DOHH2 (cell line): ENCODE measurements around the gene ELK4.

Source experiments
- H3F3A ChIP-seq: fragments of 200-600 bp; sonication (generic), shearing (Covaris generic); 2 replicates; pipeline ENCODE4 v1.6.0; 2016; ENCODE audit warnings: antibody characterized with exemption, mild to moderate bottlenecking; ENCODE audit not compliant: control insufficient read depth, insufficient read depth
- H3K27ac ChIP-seq: fragments of 200-600 bp; sonication (generic); 2 replicates; pipeline ENCODE4 v1.5.1; 2014; ENCODE audit warnings: low read depth, mild to moderate bottlenecking, low read length, moderate library complexity
- H3K27me3 ChIP-seq: fragments of 200-600 bp; sonication (generic); 2 replicates; pipeline ENCODE4 v1.6.1; 2014; ENCODE audit warnings: mild to moderate bottlenecking, low read length, mixed read lengths; ENCODE audit not compliant: control insufficient read depth
- H3K36me3 ChIP-seq: fragments of 200-600 bp; sonication (generic); 2 replicates; pipeline ENCODE4 v1.6.1; 2014; ENCODE audit warnings: mild to moderate bottlenecking, low read length, moderate library complexity, mixed read lengths; ENCODE audit not compliant: control insufficient read depth
- H3K4me1 ChIP-seq: fragments of 200-600 bp; sonication (generic); 2 replicates; pipeline ENCODE4 v1.6.1; 2014; ENCODE audit warnings: mild to moderate bottlenecking, low read length, mixed read lengths; ENCODE audit not compliant: control insufficient read depth
- H3K4me2 ChIP-seq: fragments of 200-600 bp; sonication (generic); 2 replicates; pipeline ENCODE4 v1.6.0; 2014; ENCODE audit warnings: mild to moderate bottlenecking, low read length, moderate library complexity
- H3K4me3 ChIP-seq: fragments of 200-600 bp; sonication (generic); 2 replicates; pipeline ENCODE4 v1.5.1; 2014; ENCODE audit warnings: mild to moderate bottlenecking, low read length, mixed read lengths
- H3K79me2 ChIP-seq: fragments of 200-600 bp; sonication (generic); 2 replicates; pipeline ENCODE4 v1.6.1; 2014; ENCODE audit warnings: mild to moderate bottlenecking, low read length, mixed read lengths; ENCODE audit not compliant: control insufficient read depth
- H3K9me2 ChIP-seq: fragments of 200-600 bp; sonication (generic); replicated peaks from 2 replicates; pipeline ENCODE4 v1.6.1; 2014; ENCODE audit warnings: mild to moderate bottlenecking, low read length, mixed read lengths; ENCODE audit not compliant: control insufficient read depth
- H3K9me3 ChIP-seq: fragments of 200-600 bp; sonication (generic); 2 replicates; pipeline ENCODE4 v1.6.1; 2014; ENCODE audit warnings: antibody characterized with exemption, low read length, mixed read lengths; ENCODE audit not compliant: control insufficient read depth, insufficient read depth
- H4K20me1 ChIP-seq: fragments of 200-600 bp; sonication (generic); 2 replicates; pipeline ENCODE4 v1.6.0; 2014; ENCODE audit warnings: low read depth, mild to moderate bottlenecking, antibody characterized with exemption, low read length, moderate library complexity; ENCODE audit not compliant: control insufficient read depth, insufficient read depth
- EZH2phosphoT487 ChIP-seq: fragments of 200-600 bp; sonication (generic); IDR thresholded peaks from 2 replicates; pipeline ENCODE4 v1.6.1; 2017; ENCODE audit warnings: borderline replicate concordance, mild to moderate bottlenecking, antibody characterized with exemption, low read length, moderate library complexity, mixed read lengths
- TF ChIP-seq, protein P1 (sequence below): fragments of 200-600 bp; sonication (generic); IDR thresholded peaks from one replicate; pipeline ENCODE4 v1.5.1; 2014; ENCODE audit warnings: antibody characterized with exemption, mild to moderate bottlenecking, low read depth, low read length; ENCODE audit not compliant: poor library complexity, severe bottlenecking

The ELK4 gene

DNA sequence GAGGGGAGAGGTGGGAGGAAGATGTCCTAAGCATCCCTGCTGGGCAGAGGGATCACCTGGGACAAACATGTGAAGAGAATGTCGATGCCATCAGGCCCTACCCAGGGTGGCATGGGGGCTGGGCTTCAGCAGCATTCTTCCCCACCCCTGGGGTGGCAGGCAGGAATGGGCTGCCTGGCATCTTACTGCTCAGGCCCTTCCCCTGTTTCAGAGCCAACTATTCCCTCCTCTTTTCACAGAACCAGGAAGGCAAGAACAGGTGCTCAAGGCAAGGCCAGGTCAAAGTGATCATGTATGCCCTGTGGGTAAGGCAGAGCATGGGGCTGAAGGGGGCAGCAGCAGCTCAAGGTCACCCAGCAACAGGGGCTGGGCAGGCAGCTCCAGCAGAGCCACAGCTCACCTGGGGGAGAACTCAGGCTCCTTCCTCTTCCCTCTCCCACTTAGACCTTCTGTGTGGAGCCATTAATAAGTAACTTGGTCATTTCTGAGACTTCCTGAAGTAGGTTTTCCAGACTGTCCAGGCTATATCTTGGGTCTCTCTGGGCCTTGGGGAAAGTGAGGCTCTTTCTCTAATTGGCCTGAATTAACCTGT, 56.4 kb downstream of the ELK4 start:
- no peaks in the 10 kb centered on the region for H3K4me1 ChIP-seq
- peaks cover 35% of the 10 kb centered on the region for H3K27me3 ChIP-seq
- H4K20me1 ChIP-seq = no peaks in the 10 kb centered on the region
- H3K27ac ChIP-seq = no peak overlapping the region
- no peak overlapping the region for H3K4me3 ChIP-seq
- no peaks in the 10 kb centered on the region for H3F3A ChIP-seq
- TF ChIP-seq, protein P1, sequence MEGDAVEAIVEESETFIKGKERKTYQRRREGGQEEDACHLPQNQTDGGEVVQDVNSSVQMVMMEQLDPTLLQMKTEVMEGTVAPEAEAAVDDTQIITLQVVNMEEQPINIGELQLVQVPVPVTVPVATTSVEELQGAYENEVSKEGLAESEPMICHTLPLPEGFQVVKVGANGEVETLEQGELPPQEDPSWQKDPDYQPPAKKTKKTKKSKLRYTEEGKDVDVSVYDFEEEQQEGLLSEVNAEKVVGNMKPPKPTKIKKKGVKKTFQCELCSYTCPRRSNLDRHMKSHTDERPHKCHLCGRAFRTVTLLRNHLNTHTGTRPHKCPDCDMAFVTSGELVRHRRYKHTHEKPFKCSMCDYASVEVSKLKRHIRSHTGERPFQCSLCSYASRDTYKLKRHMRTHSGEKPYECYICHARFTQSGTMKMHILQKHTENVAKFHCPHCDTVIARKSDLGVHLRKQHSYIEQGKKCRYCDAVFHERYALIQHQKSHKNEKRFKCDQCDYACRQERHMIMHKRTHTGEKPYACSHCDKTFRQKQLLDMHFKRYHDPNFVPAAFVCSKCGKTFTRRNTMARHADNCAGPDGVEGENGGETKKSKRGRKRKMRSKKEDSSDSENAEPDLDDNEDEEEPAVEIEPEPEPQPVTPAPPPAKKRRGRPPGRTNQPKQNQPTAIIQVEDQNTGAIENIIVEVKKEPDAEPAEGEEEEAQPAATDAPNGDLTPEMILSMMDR = no peak
- no peak for TF ChIP-seq EZH2phosphoT487
- no peaks in the 10 kb centered on the region for H3K9me3 ChIP-seq
- H3K4me2 ChIP-seq = no peak overlapping the region
- H3K36me3 ChIP-seq = no peaks in the 10 kb centered on the region
- H3K9me2 ChIP-seq = no peaks in the 10 kb centered on the region
- no peaks in the 10 kb centered on the region for H3K79me2 ChIP-seq

DNA sequence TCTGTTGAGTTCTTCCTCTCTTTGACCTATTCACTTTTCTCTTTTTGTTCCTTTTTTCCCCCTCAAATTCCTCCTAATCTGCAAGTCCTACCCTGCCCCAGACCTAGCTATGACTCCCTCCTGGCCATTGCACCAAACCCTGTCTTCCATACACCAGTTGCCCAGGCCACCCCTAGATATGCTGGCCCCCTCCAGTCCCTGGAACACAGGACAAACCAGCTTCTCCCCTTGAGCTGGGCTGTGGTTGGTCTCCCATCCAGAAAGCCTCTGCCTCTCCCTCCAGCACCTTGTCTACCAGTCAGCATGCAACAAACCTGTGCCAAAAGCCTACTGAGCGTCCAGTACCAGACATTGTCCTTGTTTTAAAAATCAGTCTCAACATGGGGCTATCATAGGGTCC, 59.4 kb downstream of the ELK4 start:
- H3K4me1 ChIP-seq = no peaks in the 10 kb centered on the region
- TF ChIP-seq, protein P1 = no peak
- no peak for TF ChIP-seq EZH2phosphoT487

DNA sequence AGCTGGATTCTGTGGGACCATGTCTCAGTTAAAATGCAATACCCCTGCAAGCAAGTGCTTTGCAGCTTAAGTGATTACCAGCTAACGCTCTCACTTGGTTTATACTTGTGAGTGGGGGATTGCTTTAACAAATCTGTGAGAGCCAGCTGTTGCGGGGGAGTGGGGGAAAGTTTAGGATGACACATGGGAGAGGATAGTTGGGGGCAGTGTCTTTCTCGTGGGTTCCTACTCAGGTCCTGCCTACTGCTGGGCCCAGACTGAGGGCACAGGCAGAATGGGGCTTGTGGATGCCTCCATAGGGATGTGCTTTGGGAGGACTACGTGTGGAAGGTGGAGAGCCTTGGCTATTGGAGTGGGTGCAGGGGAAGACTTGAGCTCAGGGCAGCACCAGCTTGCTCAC, 60.1 kb downstream of the ELK4 start:
- no peaks in the 10 kb centered on the region for H3K9me2 ChIP-seq
- no peaks in the 10 kb centered on the region for H4K20me1 ChIP-seq
- H3K27ac ChIP-seq = no peak overlapping the region
- H3K4me1 ChIP-seq = no peaks in the 10 kb centered on the region
- H3K79me2 ChIP-seq = no peaks in the 10 kb centered on the region
- TF ChIP-seq, protein P1 = no peak
- no peak for TF ChIP-seq EZH2phosphoT487
- no peaks in the 10 kb centered on the region for H3K9me3 ChIP-seq
- H3K4me2 ChIP-seq = no peak overlapping the region
- peaks cover 48% of the 10 kb centered on the region for H3K27me3 ChIP-seq
- no peak overlapping the region for H3K4me3 ChIP-seq
- H3F3A ChIP-seq = no peaks in the 10 kb centered on the region
- no peaks in the 10 kb centered on the region for H3K36me3 ChIP-seq

More for the DNA sequence above, 59.4 kb downstream of the ELK4 start:
- Histone ChIP-seq H3K9me2 (no peaks in the 10 kb centered on the region), H3F3A (no peaks in the 10 kb centered on the region), H3K36me3 (no peaks in the 10 kb centered on the region), H3K4me2 (no peak overlapping the region), H3K27ac (no peak overlapping the region), H3K4me3 (no peak overlapping the region), H4K20me1 (no peaks in the 10 kb centered on the region), H3K27me3 (peaks cover 46% of the 10 kb centered on the region), H3K79me2 (no peaks in the 10 kb centered on the region), H3K9me3 (no peaks in the 10 kb centered on the region)
